K562 (cell line): ENCODE results near the gene ICAM2.

Experiments used
- BRD9 ChIP-seq: fragments of 450-650 bp; IDR thresholded peaks from 2 replicates; pipeline ENCODE4 v1.6.1; 2018; ENCODE audit warnings: low read depth; ENCODE audit not compliant: partially characterized antibody
- MYC ChIP-seq, 2 experiments: fragments of 250-450 bp in 1 of 2; sonication (Bioruptor Pico) in 1 of 2; IDR thresholded peaks; 2 replicates each; pipeline versions ENCODE4 v1.5.1 to v1.6.1; 2012 to 2021; ENCODE audit warnings: low read depth in 2 of 2, borderline replicate concordance in 1 of 2, improper control_type of control experiment in 1 of 2, low read length in 1 of 2, mild to moderate bottlenecking in 1 of 2, moderate library complexity in 1 of 2
- NFYB ChIP-seq: IDR thresholded peaks from 2 replicates; pipeline ENCODE4 v1.6.1; 2011; ENCODE audit warnings: mild to moderate bottlenecking, moderate library complexity; ENCODE audit not compliant: insufficient read length; ENCODE audit errors: extremely low read depth
- POLR2A ChIP-seq: fragments of 450-650 bp; conservative IDR thresholded peaks from 2 replicates; pipeline ENCODE4 v1.6.1; 2016
- POU5F1 ChIP-seq: fragments of 150-350 bp; IDR thresholded peaks from 2 replicates; pipeline ENCODE4 v1.6.1; 2014; ENCODE audit warnings: borderline replicate concordance, low read length, low read depth, mild to moderate bottlenecking; ENCODE audit not compliant: partially characterized antibody
- PRMT5 ChIP-seq: sonication (generic); formaldehyde crosslinking; IDR thresholded peaks from 2 replicates; pipeline ENCODE4 v1.5.0; 2020; ENCODE audit warnings: missing genetic modification reagents
- TRIM24 ChIP-seq, 2 experiments: fragments of 450-650 bp; IDR thresholded peaks; 2 replicates each; pipeline ENCODE4 v1.6.1; 2016
- ZNF274 ChIP-seq: IDR thresholded peaks from 2 replicates; pipeline ENCODE4 v1.6.1; 2011; ENCODE audit warnings: low read depth, mild to moderate bottlenecking, low read length, moderate library complexity, borderline replicate concordance
- ZNF785 ChIP-seq: fragments of 250-450 bp; sonication (Bioruptor Pico); IDR thresholded peaks from 2 replicates; pipeline ENCODE4 v1.4.0; 2020; ENCODE audit warnings: mild to moderate bottlenecking
- TF ChIP-seq, protein P1 (sequence below): sonication (generic); formaldehyde crosslinking; IDR thresholded peaks from 2 replicates; pipeline ENCODE4 v1.8.0; 2022; ENCODE audit warnings: missing genetic modification reagents, mild to moderate bottlenecking, borderline replicate concordance
- TF ChIP-seq, protein P2 (sequence below): fragments of 450-650 bp; formaldehyde crosslinking; IDR thresholded peaks from 2 replicates; pipeline ENCODE4 v1.4.0; 2022; ENCODE audit warnings: missing genetic modification characterization
- TF ChIP-seq, protein P3 (sequence below), 3 experiments: fragments of 200-800 bp in 1 of 3; sonication (Bioruptor generic) in 1 of 3; sonication (generic) in 1 of 3; formaldehyde crosslinking in 1 of 3; IDR thresholded peaks; 2 replicates each; pipeline versions ENCODE4 v1.6.1 to v1.8.0; 2016 to 2022; ENCODE audit warnings: mild to moderate bottlenecking in 2 of 3, missing compliant biosample characterization in 2 of 3, missing genetic modification characterization in 2 of 3, missing genetic modification reagents in 1 of 3
- TF ChIP-seq, protein P4 (sequence below), 3 experiments: IDR thresholded peaks in 2 of 3; conservative IDR thresholded peaks in 1 of 3; 2 replicates each; pipeline ENCODE4 v1.5.1; 2011 to 2012; ENCODE audit warnings: low read length in 3 of 3, mild to moderate bottlenecking in 3 of 3, control low read depth in 2 of 3, improper control_type of control experiment in 1 of 3, inconsistent platforms in 1 of 3, low read depth in 1 of 3, mixed read lengths in 1 of 3, moderate library complexity in 1 of 3; ENCODE audit not compliant: insufficient read depth in 2 of 3

DNA sequence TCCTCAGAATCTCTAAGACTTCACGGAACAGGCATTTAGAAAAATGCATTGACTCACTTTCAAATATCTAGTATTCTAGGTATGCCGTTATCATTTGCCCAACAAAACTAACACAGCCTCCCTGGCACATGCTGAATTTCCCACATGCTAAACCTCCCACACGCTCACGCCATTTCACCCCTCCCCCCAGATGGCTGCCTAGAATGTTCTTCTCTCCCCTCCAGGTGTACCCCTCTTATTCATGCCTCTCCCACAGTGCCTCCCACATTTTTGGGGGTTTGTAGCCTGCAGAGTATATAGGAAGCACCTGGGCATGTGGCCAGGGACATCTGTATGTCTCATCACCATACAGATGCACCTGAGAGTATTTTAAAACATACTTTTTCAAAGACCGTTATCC, 38.2 kb upstream of the ICAM2 start:
- TF ChIP-seq TRIM24 (IDR thresholded peaks at IDR 0.05) (no peak), POLR2A (no peak), NFYB (no peak), ZNF785 (CRISPR knock-in tag) (no peak), PRMT5 (no peak), BRD9 (no peak), MYC (IDR thresholded peaks at IDR 0.05; ENCODE audit: low read depth, low read length) (no peak), MYC (CRISPR knock-in tag; IDR thresholded peaks at IDR 0.05; ENCODE audit: borderline replicate concordance, low read depth) (no peak), POU5F1 (no peak), ZNF274 (no peak)
- TF ChIP-seq, protein P1, sequence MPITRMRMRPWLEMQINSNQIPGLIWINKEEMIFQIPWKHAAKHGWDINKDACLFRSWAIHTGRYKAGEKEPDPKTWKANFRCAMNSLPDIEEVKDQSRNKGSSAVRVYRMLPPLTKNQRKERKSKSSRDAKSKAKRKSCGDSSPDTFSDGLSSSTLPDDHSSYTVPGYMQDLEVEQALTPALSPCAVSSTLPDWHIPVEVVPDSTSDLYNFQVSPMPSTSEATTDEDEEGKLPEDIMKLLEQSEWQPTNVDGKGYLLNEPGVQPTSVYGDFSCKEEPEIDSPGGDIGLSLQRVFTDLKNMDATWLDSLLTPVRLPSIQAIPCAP (CRISPR knock-in tag) = no peak
- TF ChIP-seq, protein P2, sequence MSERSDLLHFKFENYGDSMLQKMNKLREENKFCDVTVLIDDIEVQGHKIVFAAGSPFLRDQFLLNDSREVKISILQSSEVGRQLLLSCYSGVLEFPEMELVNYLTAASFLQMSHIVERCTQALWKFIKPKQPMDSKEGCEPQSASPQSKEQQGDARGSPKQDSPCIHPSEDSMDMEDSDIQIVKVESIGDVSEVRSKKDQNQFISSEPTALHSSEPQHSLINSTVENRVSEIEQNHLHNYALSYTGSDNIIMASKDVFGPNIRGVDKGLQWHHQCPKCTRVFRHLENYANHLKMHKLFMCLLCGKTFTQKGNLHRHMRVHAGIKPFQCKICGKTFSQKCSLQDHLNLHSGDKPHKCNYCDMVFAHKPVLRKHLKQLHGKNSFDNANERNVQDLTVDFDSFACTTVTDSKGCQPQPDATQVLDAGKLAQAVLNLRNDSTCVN (CRISPR knock-in tag) = no peak
- TF ChIP-seq, protein P3, sequence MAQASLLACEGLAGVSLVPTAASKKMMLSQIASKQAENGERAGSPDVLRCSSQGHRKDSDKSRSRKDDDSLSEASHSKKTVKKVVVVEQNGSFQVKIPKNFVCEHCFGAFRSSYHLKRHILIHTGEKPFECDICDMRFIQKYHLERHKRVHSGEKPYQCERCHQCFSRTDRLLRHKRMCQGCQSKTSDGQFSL (CRISPR knock-in tag; IDR thresholded peaks at IDR 0.05) = no peak
- TF ChIP-seq, protein P3 (tag; IDR thresholded peaks at IDR 0.05) = no peak
- TF ChIP-seq, protein P4, sequence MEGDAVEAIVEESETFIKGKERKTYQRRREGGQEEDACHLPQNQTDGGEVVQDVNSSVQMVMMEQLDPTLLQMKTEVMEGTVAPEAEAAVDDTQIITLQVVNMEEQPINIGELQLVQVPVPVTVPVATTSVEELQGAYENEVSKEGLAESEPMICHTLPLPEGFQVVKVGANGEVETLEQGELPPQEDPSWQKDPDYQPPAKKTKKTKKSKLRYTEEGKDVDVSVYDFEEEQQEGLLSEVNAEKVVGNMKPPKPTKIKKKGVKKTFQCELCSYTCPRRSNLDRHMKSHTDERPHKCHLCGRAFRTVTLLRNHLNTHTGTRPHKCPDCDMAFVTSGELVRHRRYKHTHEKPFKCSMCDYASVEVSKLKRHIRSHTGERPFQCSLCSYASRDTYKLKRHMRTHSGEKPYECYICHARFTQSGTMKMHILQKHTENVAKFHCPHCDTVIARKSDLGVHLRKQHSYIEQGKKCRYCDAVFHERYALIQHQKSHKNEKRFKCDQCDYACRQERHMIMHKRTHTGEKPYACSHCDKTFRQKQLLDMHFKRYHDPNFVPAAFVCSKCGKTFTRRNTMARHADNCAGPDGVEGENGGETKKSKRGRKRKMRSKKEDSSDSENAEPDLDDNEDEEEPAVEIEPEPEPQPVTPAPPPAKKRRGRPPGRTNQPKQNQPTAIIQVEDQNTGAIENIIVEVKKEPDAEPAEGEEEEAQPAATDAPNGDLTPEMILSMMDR (IDR thresholded peaks at IDR 0.05 in 2 of 3, conservative IDR thresholded peaks at IDR 0.05 in 1 of 3; ENCODE audit: insufficient read depth in 2 of 3, low read depth in 1 of 3, low read length in 3 of 3) = no peak
